Limb (tissue), 2 donors: ENCODE measurements around the gene SGPP1.
"Not testable (repeated sequence)": the region's sequence is repeated elsewhere in the genome, so short reads cannot be mapped to it uniquely, and the experiment has no call there.

Experiments used
- DNase-seq, 2 donors: peaks; one replicate each; pipeline ENCODE4 v3.0.0-alpha.2; 2016; ENCODE audit errors: extremely low spot score in 2 of 2

SGPP1 gene

GRCh38 chr14:63638493-63638892, 89.4 kb downstream of the SGPP1 start:
- DNase-seq: no peak

- DNase-seq: not testable (repeated sequence)
Observed at GRCh38 chr14:63636094-63636635, 91.7 kb downstream of the SGPP1 start.
